GM12801 (cell line): ENCODE measurements around the gene DOK6.

ENCODE experiments used
- CTCF ChIP-seq: IDR thresholded peaks from one replicate; pipeline ENCODE4 v1.5.1; 2011; ENCODE audit warnings: control low read depth; ENCODE audit not compliant: insufficient read length; ENCODE audit errors: extremely low read depth

The DOK6 gene

GRCh38 chr18:69622961-69623360 is 222.3 kb downstream of the DOK6 start:
- TF ChIP-seq CTCF, result no peak

GRCh38 chr18:69626171-69626570 is 225.5 kb downstream of the DOK6 start:
- TF ChIP-seq CTCF, result no peak

- TF ChIP-seq CTCF, result no peak
These were observed 226.1 kb downstream of the DOK6 start for GRCh38 chr18:69626643-69627242.

- no peak for TF ChIP-seq CTCF
These were observed 228.2 kb downstream of the DOK6 start for GRCh38 chr18:69628774-69629359.

- no peak for TF ChIP-seq CTCF
These were observed 230.6 kb downstream of the DOK6 start for GRCh38 chr18:69631281-69631680.

GRCh38 chr18:69635482-69635881 is 234.8 kb downstream of the DOK6 start:
- TF ChIP-seq CTCF, result no peak

- TF ChIP-seq CTCF, result no peak
These were observed 236.0 kb downstream of the DOK6 start for GRCh38 chr18:69636529-69637301.
